DMS 273 (cell line): ENCODE data around the gene RPAIN.
"Not testable (repeated sequence)": the region's sequence is repeated elsewhere in the genome, so short reads cannot be mapped to it uniquely, and the experiment has no call there.

Experiments
- DNase-seq: peaks from one replicate; lab custom pipeline; 2025; ENCODE audit not compliant: unreplicated experiment; lab: John Stamatoyannopoulos, UW

Gene RPAIN

DNA sequence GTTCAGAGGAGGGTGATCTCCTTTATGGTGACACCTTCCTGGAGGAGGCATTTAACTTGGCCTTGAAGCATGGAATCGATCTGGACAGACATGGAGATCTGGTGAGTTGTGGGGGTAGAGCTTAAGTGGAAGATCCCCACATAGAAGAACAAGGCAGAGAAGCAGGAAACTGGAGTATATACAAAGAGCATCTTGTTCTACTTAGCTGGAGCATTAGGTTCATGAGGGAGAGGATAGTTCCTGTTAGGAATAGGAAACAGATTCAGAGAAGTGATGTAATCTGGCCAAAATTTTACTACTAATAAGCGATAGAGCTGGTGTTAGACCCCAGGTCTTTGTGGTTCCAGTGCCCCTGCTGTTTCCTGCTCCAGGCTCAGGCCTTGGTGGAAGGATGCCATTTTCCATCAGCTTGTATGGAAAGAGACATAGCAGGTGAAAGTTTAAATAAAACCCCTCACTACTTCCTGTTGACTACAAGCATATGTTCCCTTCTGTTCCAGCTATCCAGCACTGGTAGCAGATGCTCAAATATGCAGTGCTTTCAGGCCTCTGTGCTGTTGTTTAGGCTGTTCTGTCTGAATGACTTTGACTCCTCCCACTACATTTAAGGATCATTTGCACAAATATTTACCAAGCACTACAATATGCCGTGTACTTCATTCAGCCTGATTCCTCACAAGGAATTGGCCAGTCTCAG lies 9.4 kb downstream of the RPAIN start:
- peak; percentile 41 for DNase-seq

DNA sequence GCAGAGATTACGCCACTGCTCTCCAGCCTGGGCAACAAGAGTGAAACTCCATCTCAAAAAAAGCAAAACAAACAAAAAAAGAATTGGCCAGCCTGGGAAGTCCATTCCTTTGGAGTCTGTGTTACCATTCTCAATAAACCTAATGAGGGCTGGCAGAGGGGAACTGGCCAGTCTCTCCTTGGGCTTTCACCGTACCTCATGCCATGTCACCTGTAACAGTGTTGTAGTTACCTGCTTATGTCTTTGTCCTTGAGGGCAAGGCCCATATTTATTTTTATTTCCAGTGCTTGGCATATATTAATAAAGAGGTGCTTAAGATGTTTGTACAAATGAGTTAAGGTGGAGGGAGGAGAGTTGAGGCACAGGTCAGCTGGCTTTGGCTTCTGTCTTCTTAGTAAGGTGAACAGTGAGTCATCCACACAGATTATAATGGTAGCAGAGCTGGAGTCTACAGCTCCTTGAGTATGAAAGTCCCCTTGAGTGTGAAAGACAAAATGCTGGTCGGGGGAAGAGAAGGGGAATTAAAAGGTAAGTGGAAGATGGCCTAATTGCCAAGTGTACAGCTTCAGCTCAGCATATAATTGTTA lies 10.5 kb downstream of the RPAIN start:
- no peak for DNase-seq

DNA sequence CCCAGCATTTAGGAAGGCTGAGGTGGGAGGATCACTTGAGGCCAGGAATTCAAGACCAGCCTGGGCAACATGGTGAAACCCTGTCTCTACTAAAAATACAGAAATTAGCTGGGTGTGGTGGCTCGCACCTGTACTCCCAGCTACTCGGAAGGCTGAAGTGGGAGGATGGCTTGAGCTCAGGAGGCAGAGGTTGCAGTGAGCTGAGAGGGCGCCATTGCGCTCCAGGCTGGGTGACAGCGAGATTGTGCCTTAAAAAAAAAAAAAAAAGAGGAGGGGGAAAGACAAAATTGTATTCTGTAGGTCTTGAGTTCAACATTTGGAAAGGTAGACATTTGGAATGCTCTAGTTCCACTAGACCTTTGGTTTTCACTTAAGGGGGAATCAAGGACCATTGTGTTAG lies 11.3 kb downstream of the RPAIN start:
- peak; percentile 5 for DNase-seq

DNA sequence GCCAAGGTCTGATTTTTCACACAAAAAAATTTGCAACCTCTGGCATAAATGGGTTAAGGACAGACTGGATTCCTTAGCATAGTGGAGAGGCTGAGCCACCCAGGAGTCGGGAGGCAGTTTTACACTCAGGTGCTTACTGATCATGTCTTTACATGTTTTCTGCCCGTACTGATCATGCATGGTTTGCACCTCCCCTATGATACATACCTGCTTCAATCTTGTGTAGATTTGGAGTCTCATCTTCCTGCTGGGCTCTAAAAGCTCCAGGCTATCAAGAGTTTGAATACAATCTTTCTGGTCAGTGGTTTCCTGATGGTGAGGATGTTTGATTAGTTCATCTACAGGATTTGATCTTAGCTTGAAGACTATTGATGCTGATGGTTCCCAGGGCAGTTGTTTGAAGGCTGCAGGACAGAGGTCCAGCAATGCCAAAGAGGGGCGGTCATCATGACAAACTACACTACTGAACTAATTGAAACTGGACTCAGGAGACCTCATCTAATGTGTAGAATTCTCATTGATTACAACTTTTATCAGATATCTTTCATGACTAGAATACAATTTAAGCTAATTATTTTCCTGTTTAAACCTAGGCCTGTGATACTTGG lies 12.1 kb downstream of the RPAIN start:
- no peak for DNase-seq

DNA sequence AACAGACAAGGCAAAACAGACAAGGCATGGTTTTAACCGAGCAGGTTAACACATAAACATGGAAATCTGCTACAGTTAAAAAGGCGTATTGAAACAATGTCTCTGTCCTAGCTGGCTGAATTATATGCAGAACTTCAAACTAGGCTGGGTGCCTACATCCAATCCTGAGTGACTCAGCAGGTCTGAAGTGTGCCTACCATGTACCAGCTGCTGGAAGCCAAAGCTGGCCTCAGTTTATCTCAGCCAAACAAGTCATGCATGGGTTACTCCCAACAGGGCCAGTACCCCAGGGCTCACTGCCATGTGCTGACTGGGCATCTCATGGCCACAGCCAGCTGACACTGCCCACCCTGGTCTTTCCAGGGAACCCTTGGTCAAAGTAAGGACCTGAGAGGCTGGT lies 15.0 kb downstream of the RPAIN start:
- no peak for DNase-seq

DNA sequence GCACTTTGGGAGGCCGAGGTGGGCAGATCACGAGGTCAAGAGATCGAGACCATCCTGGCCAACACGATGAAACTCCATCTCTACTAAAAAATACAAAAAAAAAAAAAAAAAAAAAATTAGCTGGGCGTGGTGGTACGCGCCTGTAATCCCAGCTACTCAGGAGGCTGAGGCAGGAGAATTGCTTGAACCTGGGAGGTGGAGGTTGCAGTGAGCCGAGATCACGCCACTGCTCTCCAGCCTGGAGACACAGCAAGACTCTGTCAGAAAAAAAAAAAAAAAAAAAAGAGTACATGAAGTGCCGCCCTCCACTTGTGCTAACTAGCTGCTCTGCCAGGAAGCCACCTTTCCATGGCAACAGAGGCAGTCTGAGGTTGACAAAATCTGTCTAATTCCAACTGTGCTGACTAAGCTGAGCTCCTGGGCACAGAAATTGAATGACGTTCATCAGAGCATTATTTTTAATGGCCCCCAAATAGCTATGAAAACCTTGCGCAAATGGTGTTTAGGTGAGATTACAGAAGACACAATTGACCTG lies 15.9 kb downstream of the RPAIN start:
- DNase-seq: not testable (repeated sequence)

DNA sequence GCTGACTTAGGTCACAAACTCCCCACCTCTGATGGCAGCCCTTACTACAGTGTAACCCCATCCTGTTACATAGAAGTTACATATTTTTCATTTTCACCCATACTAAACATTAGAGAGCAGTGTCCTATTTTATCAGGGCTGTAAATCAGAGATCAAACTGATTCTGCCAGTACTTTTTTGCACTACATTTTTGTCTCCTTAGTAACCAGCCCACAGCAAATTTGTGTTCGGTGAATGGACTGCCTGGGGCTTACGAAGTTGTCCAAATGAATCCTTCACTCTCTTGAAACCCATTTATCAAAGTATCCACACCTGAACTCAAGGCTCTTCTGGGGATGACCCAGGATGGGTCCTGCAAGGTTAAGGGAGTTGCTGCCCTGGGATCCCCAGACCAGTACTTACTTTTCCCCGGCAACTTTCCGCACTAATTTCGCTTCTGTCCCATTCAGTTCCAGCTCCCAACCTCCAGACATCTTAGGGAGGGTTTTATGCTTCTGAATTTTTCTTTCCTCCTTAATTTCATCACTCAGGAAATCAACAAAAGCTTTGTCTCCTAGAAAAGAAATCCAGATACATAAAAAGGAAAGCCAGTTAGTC lies 17.8 kb downstream of the RPAIN start:
- no peak for DNase-seq

DNA sequence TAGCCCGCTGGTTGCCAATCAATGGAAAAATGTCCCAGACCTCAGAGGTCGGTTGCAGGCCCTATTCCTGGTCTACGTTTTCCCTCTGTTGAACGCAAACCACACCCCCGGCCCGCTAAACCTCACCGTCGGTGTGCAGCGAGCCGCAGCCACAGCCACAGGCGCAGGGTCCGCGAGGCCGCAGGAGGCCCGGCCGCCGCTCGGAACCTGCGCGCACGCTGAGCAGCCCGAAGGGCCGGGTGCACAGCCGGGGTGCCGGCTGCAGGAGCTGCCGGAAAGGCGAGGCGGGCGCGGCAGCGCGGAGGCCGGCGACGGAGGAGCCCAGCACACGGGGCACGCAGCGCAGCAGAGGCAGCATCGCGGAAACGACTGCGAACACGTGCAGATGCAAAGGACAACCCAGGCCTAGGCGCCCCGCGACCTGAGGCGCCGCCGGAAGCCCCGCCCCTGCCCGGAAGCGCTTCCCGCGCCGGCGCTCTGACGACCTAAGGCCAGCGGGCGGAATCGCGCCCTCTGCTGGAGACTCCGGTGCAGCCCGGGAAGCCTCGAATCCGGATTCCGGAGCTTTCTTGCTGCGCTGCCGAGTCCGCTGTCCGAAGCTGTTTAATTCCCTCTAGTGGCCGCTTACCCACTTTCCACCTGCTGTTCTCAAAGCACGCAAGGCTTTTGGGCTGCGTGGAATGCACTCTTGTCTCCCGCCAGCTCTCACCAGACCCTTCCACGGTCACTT lies 18.9 kb downstream of the RPAIN start, which contains the start of gene C1QBP:
Gene C1QBP, minus strand, starts transcription at position 440 of the 730 bp plus-strand sequence. Its CDS starts 82 bp downstream, at position 358.
- DNase-seq: peak; percentile 95

DNA sequence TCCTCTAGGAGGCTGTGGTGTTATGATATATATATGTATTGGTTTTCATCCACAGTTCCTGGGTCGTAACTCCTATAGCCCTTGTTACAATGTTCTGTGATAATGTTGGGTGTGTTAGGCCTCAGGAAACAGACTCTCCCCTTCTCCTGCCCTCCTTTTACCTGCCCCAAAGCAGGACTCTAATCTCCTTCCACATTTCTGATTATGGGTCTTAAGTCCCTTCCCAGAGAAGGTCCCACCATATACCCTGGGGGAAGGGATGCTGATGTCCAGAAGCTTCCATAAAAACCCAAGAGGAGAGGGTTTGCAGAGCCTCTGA lies 19.4 kb downstream of the RPAIN start:
- DNase-seq: no peak

DNA sequence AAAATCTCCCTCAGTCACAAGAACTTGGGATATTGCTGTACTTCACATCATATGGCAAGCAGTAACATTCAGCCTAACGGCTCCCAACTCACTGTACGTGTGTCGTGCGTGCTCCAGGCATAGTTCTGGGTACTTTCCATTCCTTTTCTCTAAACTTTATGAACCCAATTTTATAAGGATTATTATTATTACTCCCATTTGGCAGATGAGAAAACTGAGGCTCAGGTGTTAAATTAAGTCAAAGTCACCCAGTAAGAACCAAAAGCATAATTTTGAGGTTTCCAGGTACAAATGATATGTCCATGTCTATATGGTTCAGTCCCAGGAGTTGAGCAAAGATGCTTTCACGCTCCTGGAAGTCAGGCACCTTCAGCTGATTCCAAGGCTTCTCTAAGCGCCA lies 23.7 kb downstream of the RPAIN start:
- DNase-seq: no peak

DNA sequence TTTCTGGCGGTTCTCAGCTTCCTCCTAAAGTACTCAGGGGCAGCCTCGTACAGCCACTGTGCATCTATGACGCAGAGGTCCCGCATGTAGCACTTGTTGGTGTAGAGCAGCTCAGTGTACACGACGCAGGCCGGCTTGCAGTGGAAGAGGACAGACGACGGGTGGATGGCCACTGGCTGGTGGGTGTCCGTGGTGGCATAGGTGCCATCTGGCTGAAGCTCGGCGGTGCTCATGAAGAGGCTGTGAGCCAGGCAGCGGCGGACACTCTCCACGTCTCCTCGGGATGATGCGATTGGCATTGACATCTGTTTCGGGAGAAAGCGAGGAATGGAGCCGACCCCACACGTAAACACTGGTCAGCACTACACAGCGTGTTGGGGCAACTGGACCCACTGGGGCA lies 24.2 kb downstream of the RPAIN start:
- no peak for DNase-seq

DNA sequence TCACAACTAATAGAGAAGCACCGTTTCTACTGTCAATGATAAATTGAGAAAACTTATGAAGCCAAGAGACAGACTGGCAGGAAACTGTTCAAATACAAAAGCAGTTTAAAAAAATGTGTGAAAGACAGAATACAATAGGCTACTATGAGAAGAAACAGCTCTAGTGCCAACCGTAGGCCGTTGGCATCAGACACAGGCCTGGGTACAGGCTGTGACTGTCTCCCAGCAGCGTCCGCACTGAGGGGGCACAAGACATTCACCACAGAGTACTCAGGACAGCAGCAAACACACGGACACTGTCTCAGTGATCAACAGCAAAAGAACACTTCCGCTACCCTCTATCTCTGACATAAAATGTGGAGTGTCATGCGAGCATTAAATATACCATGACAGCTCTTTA lies 26.8 kb downstream of the RPAIN start:
- DNase-seq: no peak

DNA sequence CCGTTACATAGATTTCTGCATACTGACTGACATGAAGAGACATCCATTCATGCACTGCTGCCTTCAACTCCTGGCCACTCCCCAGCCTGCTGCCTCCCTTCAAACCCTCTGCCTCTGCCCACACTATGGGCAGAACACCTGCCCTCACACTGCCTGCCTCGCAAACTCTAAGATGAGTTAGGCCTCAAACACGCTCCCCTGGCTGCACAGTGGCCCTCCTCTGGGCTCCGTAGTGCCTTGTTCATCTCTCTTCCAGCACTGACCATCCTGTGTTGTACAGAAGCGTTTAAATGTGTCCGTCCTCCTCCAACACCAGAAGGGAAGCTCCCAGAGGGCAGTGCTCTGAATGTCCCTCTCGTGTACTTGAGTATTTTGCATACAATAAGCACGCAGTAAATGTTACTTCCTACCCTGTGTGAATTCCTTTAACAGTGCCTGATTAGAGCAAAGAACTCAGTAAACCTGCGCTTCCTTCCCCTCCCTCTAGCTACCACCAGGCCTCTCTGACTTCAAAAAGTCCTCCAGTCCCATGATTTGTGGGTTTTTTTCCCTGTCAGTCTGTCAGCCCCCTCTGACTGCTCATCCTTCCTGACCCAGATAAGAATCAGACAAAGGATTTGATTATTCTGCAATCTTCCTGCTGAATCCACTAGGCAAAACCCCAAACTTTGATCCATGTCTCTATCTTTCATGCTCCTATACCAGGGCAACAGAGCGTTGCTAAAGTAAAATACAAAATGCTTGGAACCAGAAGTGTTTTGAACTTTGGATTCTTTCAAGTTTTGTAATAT lies 44.9 kb downstream of the RPAIN start:
- DNase-seq: no peak

DNA sequence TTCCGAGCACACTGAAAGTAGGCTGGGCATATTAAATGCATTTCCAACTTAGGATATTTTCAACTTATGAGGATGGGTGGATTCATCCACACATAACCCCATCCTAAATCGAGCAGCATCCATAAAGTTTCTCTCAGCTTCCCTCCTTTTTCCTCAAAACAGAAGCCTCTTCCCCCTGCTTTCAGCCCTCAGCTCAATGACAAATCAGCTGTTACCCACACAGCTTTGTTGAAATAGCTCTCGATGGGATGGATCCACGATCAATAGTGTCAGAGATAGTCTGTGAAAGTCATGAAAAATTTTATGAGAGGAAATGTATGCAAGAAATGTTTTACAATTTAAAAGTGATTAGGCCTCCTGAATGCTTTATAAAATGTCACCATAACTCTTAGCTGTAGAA lies 46.3 kb downstream of the RPAIN start:
- no peak for DNase-seq

DNA sequence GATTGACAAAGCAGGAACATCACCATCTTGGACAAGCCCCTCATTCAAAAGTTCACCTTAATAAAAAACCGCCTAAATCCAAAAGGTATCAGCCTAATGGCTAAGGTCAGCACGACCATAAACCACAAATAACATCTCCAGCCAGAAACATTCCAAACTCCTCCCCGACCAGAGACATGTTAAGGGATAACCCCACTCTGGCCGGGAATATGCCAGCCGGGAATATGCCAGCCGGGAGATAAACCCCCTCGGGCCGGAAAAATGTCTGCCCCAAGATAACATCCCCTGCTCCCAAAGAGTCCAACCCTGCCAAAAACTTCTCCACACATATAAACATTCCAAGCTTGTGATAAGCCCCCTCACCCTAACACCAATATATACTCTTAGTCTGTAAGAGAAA lies 47.4 kb downstream of the RPAIN start:
- DNase-seq: peak; percentile 10

DNA sequence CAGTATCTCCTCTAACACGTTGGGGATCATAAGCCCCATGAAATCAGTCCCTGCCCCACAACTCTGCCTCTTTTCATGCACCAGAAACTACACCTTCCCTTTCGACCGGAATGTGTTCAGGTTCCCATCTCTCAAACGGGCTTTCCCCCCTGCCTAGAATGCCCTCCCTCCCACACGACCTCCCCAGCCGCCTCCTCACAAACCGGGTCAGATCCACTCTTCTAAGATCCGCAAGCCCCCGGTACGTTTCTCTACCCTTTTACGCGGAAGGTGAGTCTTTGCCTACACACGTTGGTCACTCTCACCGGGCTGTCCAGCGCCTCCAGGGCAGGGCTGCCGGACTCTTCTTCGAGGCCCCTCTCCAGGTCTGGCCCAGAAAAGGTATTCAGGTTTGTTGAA lies 48.1 kb downstream of the RPAIN start:
- DNase-seq: peak; percentile 35

DNA sequence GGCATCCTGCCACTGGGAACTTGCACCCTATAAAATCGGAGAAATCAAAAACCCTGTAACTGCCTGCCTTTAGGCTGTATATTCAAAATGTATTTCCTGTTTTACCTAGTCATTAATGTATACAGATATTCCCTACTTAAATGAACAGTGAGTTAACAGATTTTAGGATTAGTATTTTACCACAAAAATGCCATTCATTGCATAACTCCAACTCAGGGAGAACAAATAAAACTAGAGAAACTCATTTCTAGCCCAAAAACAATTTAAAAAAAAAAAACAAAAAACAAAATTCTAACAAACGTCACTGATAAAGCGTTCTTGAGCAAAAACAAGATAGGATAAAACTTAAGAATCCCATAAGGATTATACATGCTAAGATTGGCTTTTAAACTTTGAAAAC lies 52.5 kb downstream of the RPAIN start:
- DNase-seq: no peak

DNA sequence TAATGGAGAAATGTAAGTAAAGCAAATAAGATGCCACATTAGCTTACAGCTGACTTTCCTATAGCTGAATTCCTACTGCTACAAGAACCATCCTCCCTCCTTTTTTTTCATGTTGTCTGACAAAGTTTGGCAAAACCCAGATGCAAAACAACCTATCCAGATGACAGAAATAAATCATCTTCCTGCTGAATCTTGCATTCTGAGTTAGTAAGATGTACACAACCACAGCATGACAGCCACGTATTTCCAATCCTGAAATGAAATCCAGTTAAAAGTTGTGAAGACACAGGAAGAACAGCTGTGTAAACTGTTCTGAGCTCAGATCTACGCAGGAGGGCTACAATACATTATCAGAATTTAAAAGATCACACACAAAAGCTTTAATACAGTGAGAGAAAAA lies 53.9 kb downstream of the RPAIN start:
- no peak for DNase-seq

DNA sequence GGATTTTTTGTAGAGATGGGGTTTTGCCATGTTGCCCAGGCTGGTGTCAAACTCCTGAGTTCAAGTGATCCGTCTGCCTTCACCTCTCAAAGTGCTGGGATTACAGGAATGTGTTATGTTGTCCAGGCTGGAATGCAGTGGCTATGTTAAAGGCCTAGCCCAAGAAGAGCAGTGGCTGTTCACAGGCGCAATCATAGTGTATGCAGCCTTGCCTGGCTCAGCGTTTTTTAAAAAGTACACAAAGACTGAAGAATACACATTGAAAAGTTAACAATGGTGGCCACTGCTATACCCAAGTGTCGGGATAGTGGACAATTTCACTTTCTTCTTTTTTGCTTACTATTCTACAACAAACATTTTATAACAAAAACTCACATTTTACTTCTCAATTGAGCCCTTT lies 59.0 kb downstream of the RPAIN start:
- no peak for DNase-seq

DNA sequence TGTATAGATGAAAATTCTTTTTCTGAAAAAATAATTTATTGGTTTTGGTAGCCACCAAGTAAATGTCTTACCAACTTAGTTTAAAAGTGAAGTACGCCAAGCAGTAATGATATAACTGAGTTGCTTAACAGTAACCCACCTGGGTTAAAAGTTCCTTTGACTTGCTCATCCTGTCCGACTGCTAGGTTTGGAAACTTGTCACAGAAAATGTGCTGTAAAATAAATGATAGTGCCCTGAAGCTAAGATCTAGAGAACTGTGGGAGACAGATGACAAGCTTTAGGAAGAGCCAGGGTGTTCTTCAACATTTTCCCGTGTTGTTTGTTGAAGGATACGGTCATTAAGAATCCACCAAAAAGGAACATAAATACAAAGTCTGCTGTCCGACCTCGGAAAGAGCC lies 61.0 kb downstream of the RPAIN start:
- DNase-seq: no peak

DNA sequence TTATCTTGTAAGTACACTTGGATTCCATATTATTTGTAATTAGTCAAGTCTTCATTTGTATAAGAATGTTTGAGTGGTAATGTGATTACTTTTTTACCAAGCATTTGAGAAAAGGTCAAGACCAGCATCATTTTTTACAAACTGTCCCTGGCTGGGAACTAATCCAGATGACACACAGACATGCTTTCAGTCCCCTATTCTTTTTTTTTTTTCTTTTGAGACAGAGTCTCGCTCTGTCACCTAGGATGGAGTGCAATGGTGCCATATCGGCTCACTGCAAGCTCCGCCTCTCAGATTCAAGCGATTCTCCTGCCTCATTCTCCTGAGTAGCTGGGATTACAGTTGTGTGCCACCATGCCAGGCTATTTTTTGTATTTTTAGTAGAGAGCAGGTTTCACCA lies 61.5 kb downstream of the RPAIN start:
- no peak for DNase-seq
